Kidney (tissue), 22 donors: ENCODE results near the gene PARK7. TPM values are rescaled to one million over a fixed set of nuclear protein-coding genes. Genes with fewer than 3 reads are reported as not detected.
A peak's percentile ranks its signal among the peaks of the same experiment; 100 is the strongest.

Source experiments
- DNase-seq, 5 donors: peaks; one replicate each; pipeline ENCODE4 v3.0.0-alpha.2; 2013 to 2020
- FAIRE-seq: peaks from 2 replicates; lab custom pipeline; 2012; peaks lifted over from hg19 to GRCh38; lab: Jason Lieb, UNC
- H3K27ac ChIP-seq, 2 donors: one replicate each; pipeline ENCODE4 v1.7.0; 2013; ENCODE audit warnings: low read depth in 2 of 2, low read length in 2 of 2, inconsistent platforms in 1 of 2
- H3K27me3 ChIP-seq: one replicate; pipeline ENCODE4 v1.7.1; 2013; ENCODE audit warnings: low read length, inconsistent platforms; ENCODE audit not compliant: control insufficient read depth, insufficient read depth
- H3K36me3 ChIP-seq, 3 donors: one replicate each; pipeline versions ENCODE4 v1.7.0 to v1.7.1; 2013; ENCODE audit warnings: low read length in 3 of 3, control low read depth in 1 of 3, inconsistent platforms in 1 of 3; ENCODE audit not compliant: insufficient read depth in 3 of 3, control insufficient read depth in 2 of 3
- H3K4me1 ChIP-seq, 3 donors: one replicate each; pipeline versions ENCODE4 v1.7.0 to v1.7.1; 2013; ENCODE audit warnings: low read length in 3 of 3, inconsistent platforms in 1 of 3, low read depth in 1 of 3; ENCODE audit not compliant: control insufficient read depth in 2 of 3, insufficient read depth in 2 of 3
- H3K4me3 ChIP-seq, 3 donors: one replicate each; pipeline versions ENCODE4 v1.7.0 to v1.8.1; 2013; ENCODE audit warnings: low read length in 3 of 3, control low read depth in 1 of 3, inconsistent platforms in 1 of 3
- H3K9ac ChIP-seq, 3 donors: one replicate each; pipeline versions ENCODE4 v1.7.0 to v1.7.1; 2013; ENCODE audit warnings: low read length in 3 of 3, control low read depth in 1 of 3, inconsistent platforms in 1 of 3
- H3K9me3 ChIP-seq, 3 donors: one replicate each; pipeline versions ENCODE4 v1.7.0 to v1.7.1; 2013; ENCODE audit warnings: low read length in 3 of 3, control low read depth in 1 of 3, inconsistent platforms in 1 of 3; ENCODE audit not compliant: control insufficient read depth in 2 of 3, insufficient read depth in 1 of 3
- intact Hi-C: fragments of 100-400 bp; cut with DNase I; formaldehyde crosslinking; loops from one replicate; pipeline ENCODE4 v1.11.1; 2022
- long read RNA-seq, 10 donors: library from polyadenylated mRNA in 1 of 10; unstranded in 1 of 10; transcript quantifications; one replicate each; pipeline ENCODE4 v2.0.0 and lab custom pipeline, GENCODE V29; 2021 to 2026
- polyA plus RNA-seq: library from polyadenylated mRNA; stranded (reverse); fragments of 350-450 nt; fragmentation: Illumina TruSeq; extraction: RNeasy Lipid Tissue Mini Kit (QIAGEN cat#74804); gene quantifications from one replicate; pipeline ENCODE4 v1.2.3, GENCODE V29; 2014; ENCODE audit warnings: low read depth, low replicate concordance; ENCODE audit not compliant: insufficient read depth
- total RNA-seq: library from RNA; stranded (reverse); fragmentation: NEBNext Ultra II Directional; extraction: Animal tissue kit (Norgen Biotek cat#: 25700); gene quantifications from one replicate; pipeline ENCODE4 v1.2.1, GENCODE V29; 2021
- TF ChIP-seq, protein P1 (sequence below): IDR thresholded peaks from 3 replicates; pipeline ENCODE4 v1.5.1; 2012; ENCODE audit warnings: mild to moderate bottlenecking, moderate library complexity, borderline replicate concordance; ENCODE audit not compliant: insufficient read depth; ENCODE audit errors: extremely low read depth
- donor health status: control.
- donor health status: control.
- donor health status: control.
- donor health status: control.
- donor health status: control.
- donor health status: DM: yes; HTN: yes; CAD: no.
- donor health status: Normal renal cell carcinoma (clear cell type).

PARK7 gene
- total RNA-seq (239 TPM), polyA plus RNA-seq (481 TPM)
- long read RNA-seq, donor 1, transcript PARK7-209 (7 exons, 1,088 nt) = major isoform, 62 of 137 reads
- long read RNA-seq, donor 1, transcript PARK7-201 (7 exons, 949 nt) = minor isoform, 55 of 137 reads
- long read RNA-seq, donor 1, partial matches to known transcripts = 20 of 137 reads
- long read RNA-seq, donor 1, other reads (novel, unspliced or antisense) = 0 of 137 reads
- long read RNA-seq, donor 2, transcript PARK7-209 (7 exons, 1,088 nt) = major isoform, 65 of 134 reads
- long read RNA-seq, donor 2, transcript PARK7-201 (7 exons, 949 nt) = minor isoform, 45 of 134 reads
- long read RNA-seq, donor 2, partial matches to known transcripts = 24 of 134 reads
- long read RNA-seq, donor 2, other reads (novel, unspliced or antisense) = 0 of 134 reads
- long read RNA-seq, donor 3, transcript PARK7-209 (7 exons, 1,088 nt) = major isoform, 84 of 155 reads
- long read RNA-seq, donor 3, transcript PARK7-201 (7 exons, 949 nt) = minor isoform, 47 of 155 reads
- long read RNA-seq, donor 3, partial matches to known transcripts = 18 of 155 reads
- long read RNA-seq, donor 3, other reads (novel, unspliced or antisense) = 5 of 155 reads
- long read RNA-seq, donor 4, transcript PARK7-201 (7 exons, 949 nt) = minor isoform, 47 of 128 reads
- long read RNA-seq, donor 4, transcript PARK7-209 (7 exons, 1,088 nt) = major isoform, 71 of 128 reads
- long read RNA-seq, donor 4, partial matches to known transcripts = 9 of 128 reads
- long read RNA-seq, donor 4, other reads (novel, unspliced or antisense) = 0 of 128 reads
- long read RNA-seq, donor 5, transcript PARK7-201 (7 exons, 949 nt) = major isoform, 6 of 9 reads
- long read RNA-seq, donor 5, partial matches to known transcripts = 0 of 9 reads
- long read RNA-seq, donor 5, other reads (novel, unspliced or antisense) = 0 of 9 reads
- long read RNA-seq, donor 6, transcript PARK7-201 (7 exons, 949 nt) = minor isoform, 154 of 470 reads
- long read RNA-seq, donor 6, transcript PARK7-209 (7 exons, 1,088 nt) = major isoform, 155 of 470 reads
- long read RNA-seq, donor 6, partial matches to known transcripts = 155 of 470 reads
- long read RNA-seq, donor 6, other reads (novel, unspliced or antisense) = 6 of 470 reads
- long read RNA-seq, donor 7, transcript PARK7-209 (7 exons, 1,088 nt) = major isoform, 79 of 144 reads
- long read RNA-seq, donor 7, transcript PARK7-201 (7 exons, 949 nt) = minor isoform, 35 of 144 reads
- long read RNA-seq, donor 7, partial matches to known transcripts = 29 of 144 reads
- long read RNA-seq, donor 7, other reads (novel, unspliced or antisense) = 1 of 144 reads
- long read RNA-seq, donor 8, transcript PARK7-201 (7 exons, 949 nt) = major isoform, 64 of 138 reads
- long read RNA-seq, donor 8, transcript PARK7-209 (7 exons, 1,088 nt) = minor isoform, 48 of 138 reads
- long read RNA-seq, donor 8, partial matches to known transcripts = 24 of 138 reads
- long read RNA-seq, donor 8, other reads (novel, unspliced or antisense) = 0 of 138 reads
- long read RNA-seq, donor 9, transcript PARK7-201 (7 exons, 949 nt) = minor isoform, 22 of 76 reads
- long read RNA-seq, donor 9, transcript PARK7-209 (7 exons, 1,088 nt) = major isoform, 54 of 76 reads
- long read RNA-seq, donor 9, partial matches to known transcripts = 0 of 76 reads
- long read RNA-seq, donor 9, other reads (novel, unspliced or antisense) = 0 of 76 reads
- long read RNA-seq, donor 10, transcript PARK7-209 (7 exons, 1,088 nt) = major isoform, 54 of 167 reads
- long read RNA-seq, donor 10, transcript PARK7-201 (7 exons, 949 nt) = minor isoform, 47 of 167 reads
- long read RNA-seq, donor 10, partial matches to known transcripts = 66 of 167 reads
- long read RNA-seq, donor 10, other reads (novel, unspliced or antisense) = 0 of 167 reads

DNA sequence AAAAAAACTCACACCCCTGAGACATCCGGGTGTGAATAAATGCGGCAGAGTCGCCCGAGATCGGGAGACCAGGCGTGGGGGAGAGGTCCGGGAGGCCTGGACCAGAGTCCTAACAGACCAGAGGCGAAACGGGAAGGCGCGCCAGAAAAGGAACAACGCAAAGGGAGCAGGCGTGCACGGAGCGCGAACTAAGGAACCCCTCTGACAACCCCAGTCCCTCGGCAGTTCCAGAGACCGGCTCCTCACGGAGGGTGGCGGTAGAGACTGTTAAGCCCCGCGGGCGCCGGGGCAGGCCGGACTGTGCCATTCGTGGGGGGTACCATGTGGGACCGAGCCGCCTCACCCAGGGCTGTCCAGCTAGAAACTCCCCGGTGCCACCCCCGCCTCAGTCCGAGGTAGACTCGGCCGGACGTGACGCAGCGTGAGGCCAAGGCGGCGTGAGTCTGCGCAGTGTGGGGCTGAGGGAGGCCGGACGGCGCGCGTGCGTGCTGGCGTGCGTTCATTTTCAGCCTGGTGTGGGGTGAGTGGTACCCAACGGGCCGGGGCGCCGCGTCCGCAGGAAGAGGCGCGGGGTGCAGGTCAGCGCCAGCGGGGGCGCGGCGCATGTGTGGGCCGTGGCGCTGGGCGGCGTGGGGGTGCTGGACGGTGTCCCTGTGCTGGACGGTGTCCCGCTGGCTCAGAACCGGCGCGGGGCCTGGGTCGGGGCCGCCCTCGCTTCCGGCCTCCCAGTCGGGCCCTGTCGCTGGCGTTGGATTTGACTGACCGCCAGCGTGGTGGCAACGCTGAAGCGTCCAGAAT lies at the start of gene PARK7:
Gene PARK7, plus strand, starts transcription at position 496 of the 798 bp plus-strand sequence. CDS start 1,075 bp downstream, outside the sequence.
- peak; percentile 99 to 100 (median 100) for DNase-seq
- intact Hi-C loops = no loop called here
- TF ChIP-seq, protein P1, sequence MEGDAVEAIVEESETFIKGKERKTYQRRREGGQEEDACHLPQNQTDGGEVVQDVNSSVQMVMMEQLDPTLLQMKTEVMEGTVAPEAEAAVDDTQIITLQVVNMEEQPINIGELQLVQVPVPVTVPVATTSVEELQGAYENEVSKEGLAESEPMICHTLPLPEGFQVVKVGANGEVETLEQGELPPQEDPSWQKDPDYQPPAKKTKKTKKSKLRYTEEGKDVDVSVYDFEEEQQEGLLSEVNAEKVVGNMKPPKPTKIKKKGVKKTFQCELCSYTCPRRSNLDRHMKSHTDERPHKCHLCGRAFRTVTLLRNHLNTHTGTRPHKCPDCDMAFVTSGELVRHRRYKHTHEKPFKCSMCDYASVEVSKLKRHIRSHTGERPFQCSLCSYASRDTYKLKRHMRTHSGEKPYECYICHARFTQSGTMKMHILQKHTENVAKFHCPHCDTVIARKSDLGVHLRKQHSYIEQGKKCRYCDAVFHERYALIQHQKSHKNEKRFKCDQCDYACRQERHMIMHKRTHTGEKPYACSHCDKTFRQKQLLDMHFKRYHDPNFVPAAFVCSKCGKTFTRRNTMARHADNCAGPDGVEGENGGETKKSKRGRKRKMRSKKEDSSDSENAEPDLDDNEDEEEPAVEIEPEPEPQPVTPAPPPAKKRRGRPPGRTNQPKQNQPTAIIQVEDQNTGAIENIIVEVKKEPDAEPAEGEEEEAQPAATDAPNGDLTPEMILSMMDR = peak; percentile 33
- peaks cover 2 to 34% (median 10%) of the 10 kb centered on the region in 3 donors for H3K36me3 ChIP-seq
- peak within 1 kb of the TSS; percentile 95 to 96 for H3K27ac ChIP-seq
- H3K9me3 ChIP-seq = no peaks in the 10 kb centered on the region
- peak; percentile 79 for FAIRE-seq
- H3K9ac ChIP-seq = peak within 1 kb of the TSS; percentile 55 to 97 (median 95)
- peak within 1 kb of the TSS; percentile 92 to 98 (median 97) for H3K4me3 ChIP-seq
- H3K27me3 ChIP-seq = no peaks in the 10 kb centered on the region
- peaks cover 0 to 2% (median 0%) of the 10 kb centered on the region in 3 donors for H3K4me1 ChIP-seq

DNA sequence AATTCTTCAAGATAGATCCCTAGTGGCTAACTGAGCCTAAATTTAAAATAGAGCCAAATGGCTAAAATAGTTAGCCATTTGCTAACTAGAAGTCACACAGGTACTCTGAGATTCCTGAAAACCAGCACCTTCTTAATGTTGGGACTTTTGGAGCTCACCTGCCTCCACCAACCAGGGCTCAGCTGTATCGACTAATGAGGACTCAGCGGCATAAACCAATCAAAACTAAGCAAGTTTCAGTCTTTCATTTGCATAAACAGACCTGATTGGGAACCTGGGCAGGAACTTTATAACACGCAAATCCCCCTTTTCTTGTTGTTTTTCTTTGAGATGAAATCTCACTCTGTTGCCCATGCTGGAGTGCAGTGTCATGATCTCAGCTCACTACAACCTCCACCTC lies 49.4 kb upstream of the PARK7 start:
- intact Hi-C loops = no loop called here
- TF ChIP-seq, protein P1 = no peak
- H3K9ac ChIP-seq = no peak overlapping the region
- H3K36me3 ChIP-seq = no peaks in the 10 kb centered on the region
- H3K27me3 ChIP-seq = no peaks in the 10 kb centered on the region
- DNase-seq (no peak), FAIRE-seq (no peak)
- H3K27ac ChIP-seq = no peak overlapping the region
- H3K4me1 ChIP-seq = no peaks in the 10 kb centered on the region
- H3K4me3 ChIP-seq = no peak overlapping the region
- no peaks in the 10 kb centered on the region for H3K9me3 ChIP-seq
